Muscle layer of duodenum (tissue), 2 donors: ENCODE measurements around the gene TRIM3.

Source experiments
- H3K27ac ChIP-seq: one replicate; pipeline ENCODE4 v1.7.0; 2013; ENCODE audit warnings: mild to moderate bottlenecking, low read length
- H3K27me3 ChIP-seq: one replicate; pipeline ENCODE4 v1.7.0; 2013; ENCODE audit warnings: low read depth, mild to moderate bottlenecking, control low read depth, low read length
- H3K36me3 ChIP-seq, 2 donors: one replicate each; pipeline ENCODE4 v1.7.0; 2013; ENCODE audit warnings: low read length in 2 of 2, control low read depth in 1 of 2, mild to moderate bottlenecking in 1 of 2; ENCODE audit not compliant: insufficient read depth in 2 of 2, control insufficient read depth in 1 of 2
- H3K4me1 ChIP-seq, 2 donors: one replicate each; pipeline ENCODE4 v1.7.0; 2013; ENCODE audit warnings: low read length in 2 of 2, mild to moderate bottlenecking in 2 of 2, control low read depth in 1 of 2, moderate library complexity in 1 of 2; ENCODE audit not compliant: insufficient read depth in 2 of 2, control insufficient read depth in 1 of 2
- H3K4me3 ChIP-seq, 2 donors: one replicate each; pipeline ENCODE4 v1.7.0; 2013; ENCODE audit warnings: low read length in 2 of 2, low read depth in 1 of 2, mild to moderate bottlenecking in 1 of 2
- H3K9me3 ChIP-seq, 2 donors: one replicate each; pipeline ENCODE4 v1.7.0; 2013; ENCODE audit warnings: low read length in 2 of 2, control low read depth in 1 of 2, mild to moderate bottlenecking in 1 of 2; ENCODE audit not compliant: control insufficient read depth in 1 of 2
- donor health status: healthy.

The TRIM3 gene

GRCh38 chr11:6433998-6434660 is 39.6 kb downstream of the TRIM3 start:
- H3K4me1 ChIP-seq, result no peaks in the 10 kb centered on the region
- H3K36me3 ChIP-seq, result no peaks in the 10 kb centered on the region
- no peaks in the 10 kb centered on the region for H3K27me3 ChIP-seq
- no peaks in the 10 kb centered on the region for H3K9me3 ChIP-seq
- H3K27ac ChIP-seq, result no peak overlapping the region
- H3K4me3 ChIP-seq, result no peak overlapping the region

- Histone ChIP-seq H3K27me3 (no peaks in the 10 kb centered on the region), H3K36me3 (no peaks in the 10 kb centered on the region), H3K27ac (no peak overlapping the region), H3K9me3 (no peaks in the 10 kb centered on the region), H3K4me1 (no peaks in the 10 kb centered on the region), H3K4me3 (no peak overlapping the region)
These were observed 41.9 kb downstream of the TRIM3 start for GRCh38 chr11:6431861-6432260.

GRCh38 chr11:6427516-6427915 is 46.2 kb downstream of the TRIM3 start:
- no peaks in the 10 kb centered on the region for H3K36me3 ChIP-seq

GRCh38 chr11:6420677-6421076 is 53.1 kb downstream of the TRIM3 start:
- no peaks in the 10 kb centered on the region for H3K27me3 ChIP-seq
- peaks cover 10 to 23% of the 10 kb centered on the region in 2 donors for H3K4me1 ChIP-seq
- H3K9me3 ChIP-seq, result no peaks in the 10 kb centered on the region
- no peak overlapping the region for H3K27ac ChIP-seq
- H3K36me3 ChIP-seq, result no peaks in the 10 kb centered on the region
- no peak overlapping the region for H3K4me3 ChIP-seq

More at GRCh38 chr11:6427516-6427915, 46.2 kb downstream of the TRIM3 start:
- H3K4me3 ChIP-seq, result no peak overlapping the region
- H3K9me3 ChIP-seq, result no peaks in the 10 kb centered on the region
- H3K27me3 ChIP-seq, result no peaks in the 10 kb centered on the region
- H3K27ac ChIP-seq, result no peak overlapping the region
- H3K4me1 ChIP-seq, result no peaks in the 10 kb centered on the region

- Histone ChIP-seq H3K4me3 (peak within 1 kb of the TSS; percentile 83 to 85), H3K27me3 (no peaks in the 10 kb centered on the region), H3K4me1 (peaks cover 10 to 25% of the 10 kb centered on the region in 2 donors), H3K9me3 (no peaks in the 10 kb centered on the region), H3K36me3 (no peaks in the 10 kb centered on the region), H3K27ac (peak within 1 kb of the TSS; percentile 75)
These were observed 54.6 kb downstream of the TRIM3 start, which contains the start of gene APBB1 for GRCh38 chr11:6419009-6419631. APBB1 (minus strand) TSS chr11:6419094; CDS start chr11:6411347, 7,747 bp downstream.

GRCh38 chr11:6418557-6419008 is 55.2 kb downstream of the TRIM3 start:
- peaks cover 10 to 25% of the 10 kb centered on the region in 2 donors for H3K4me1 ChIP-seq
- no peaks in the 10 kb centered on the region for H3K27me3 ChIP-seq
- no peaks in the 10 kb centered on the region for H3K9me3 ChIP-seq
- H3K36me3 ChIP-seq, result no peaks in the 10 kb centered on the region
- H3K27ac ChIP-seq, result peak overlapping the region; percentile 43
- peak overlapping the region; percentile 83 to 85 for H3K4me3 ChIP-seq

GRCh38 chr11:6417907-6418556 is 55.7 kb downstream of the TRIM3 start:
- H3K4me1 ChIP-seq, result peaks cover 10 to 25% of the 10 kb centered on the region in 2 donors
- peak overlapping the region; percentile 83 to 85 for H3K4me3 ChIP-seq
- H3K27ac ChIP-seq, result peak overlapping the region; percentile 43
- H3K27me3 ChIP-seq, result no peaks in the 10 kb centered on the region
- H3K36me3 ChIP-seq, result no peaks in the 10 kb centered on the region
- H3K9me3 ChIP-seq, result no peaks in the 10 kb centered on the region

GRCh38 chr11:6415797-6416196 is 57.9 kb downstream of the TRIM3 start:
- H3K27me3 ChIP-seq, result no peaks in the 10 kb centered on the region
- H3K9me3 ChIP-seq, result no peaks in the 10 kb centered on the region
- H3K36me3 ChIP-seq, result peaks cover 0 to 4% of the 10 kb centered on the region in 2 donors
- H3K27ac ChIP-seq, result no peak overlapping the region
- H3K4me3 ChIP-seq, result no peak overlapping the region
- peaks cover 10 to 25% of the 10 kb centered on the region in 2 donors for H3K4me1 ChIP-seq

- no peaks in the 10 kb centered on the region for H3K27me3 ChIP-seq
These were observed 58.8 kb downstream of the TRIM3 start for GRCh38 chr11:6414874-6415328.

GRCh38 chr11:6413791-6414201 is 59.9 kb downstream of the TRIM3 start:
- H3K27me3 ChIP-seq, result no peaks in the 10 kb centered on the region
- peaks cover 5 to 18% of the 10 kb centered on the region in 2 donors for H3K4me1 ChIP-seq
- H3K9me3 ChIP-seq, result no peaks in the 10 kb centered on the region
- no peak overlapping the region for H3K4me3 ChIP-seq
- H3K36me3 ChIP-seq, result peaks cover 0 to 16% of the 10 kb centered on the region in 2 donors
- H3K27ac ChIP-seq, result no peak overlapping the region

More at GRCh38 chr11:6414874-6415328, 58.8 kb downstream of the TRIM3 start:
- Histone ChIP-seq H3K4me1 (peaks cover 9 to 21% of the 10 kb centered on the region in 2 donors), H3K36me3 (peaks cover 0 to 12% of the 10 kb centered on the region in 2 donors), H3K27ac (no peak overlapping the region), H3K4me3 (no peak overlapping the region), H3K9me3 (no peaks in the 10 kb centered on the region)

- H3K4me3 ChIP-seq, result no peak overlapping the region
- H3K27me3 ChIP-seq, result no peaks in the 10 kb centered on the region
- H3K27ac ChIP-seq, result no peak overlapping the region
- H3K36me3 ChIP-seq, result peaks cover 0 to 16% of the 10 kb centered on the region in 2 donors
- no peaks in the 10 kb centered on the region for H3K9me3 ChIP-seq
- peaks cover 0 to 5% of the 10 kb centered on the region in 2 donors for H3K4me1 ChIP-seq
These were observed 62.1 kb downstream of the TRIM3 start for GRCh38 chr11:6411594-6412031.
